Spinal cord (tissue), 10 donors: Measurements from ENCODE around the gene SPINK5. TPM values are rescaled to one million over a fixed set of nuclear protein-coding genes. Genes with fewer than 3 reads are reported as not detected.

ENCODE experiments used
- DNase-seq, 6 donors: peaks; one replicate each; pipeline versions ENCODE4 v3.0.0 to v3.0.0-alpha.2; 2013 to 2015; ENCODE audit warnings: low spot score in 6 of 6, low read depth in 4 of 6
- H3K27ac ChIP-seq: one replicate; pipeline ENCODE4 v1.5.1; 2013; ENCODE audit warnings: low read depth, low read length, control low read depth
- H3K27me3 ChIP-seq: one replicate; pipeline ENCODE4 v1.6.1; 2013; ENCODE audit warnings: low read length; ENCODE audit not compliant: control insufficient read depth, insufficient read depth
- H3K36me3 ChIP-seq: one replicate; pipeline ENCODE4 v1.6.1; 2013; ENCODE audit warnings: low read length; ENCODE audit not compliant: control insufficient read depth, insufficient read depth
- H3K4me1 ChIP-seq: one replicate; pipeline ENCODE4 v1.6.1; 2013; ENCODE audit warnings: low read length; ENCODE audit not compliant: control insufficient read depth, insufficient read depth
- H3K4me3 ChIP-seq: one replicate; pipeline ENCODE4 v1.5.1; 2013; ENCODE audit warnings: low read depth, low read length, control low read depth
- H3K9me3 ChIP-seq: one replicate; pipeline ENCODE4 v1.6.1; 2013; ENCODE audit warnings: low read length; ENCODE audit not compliant: control insufficient read depth, insufficient read depth
- WGBS: methylation state at CpG from one replicate; pipeline ENCODE4 v1.1.5; 2013; ENCODE audit warnings: missing lambda C conversion rate; ENCODE audit not compliant: insufficient coverage; 5-methylcytosine and 5-hydroxymethylcytosine counted together
- polyA plus RNA-seq, 2 donors: library from polyadenylated mRNA; unstranded; fragments of 120-200 nt; gene quantifications; one replicate each; pipeline ENCODE4 v1.2.1, GENCODE V29; 2013; ENCODE audit not compliant: insufficient read length in 2 of 2
- total RNA-seq, 2 donors: library from RNA; depleted of rRNA in 1 of 2; stranded (reverse); fragments of 120-200 nt in 1 of 2; fragments of >200 nt in 1 of 2; gene quantifications; one replicate each; pipeline versions ENCODE4 v1.2.3 to v1.2.4, GENCODE V29; 2013 to 2014
- donor health status: healthy.

SPINK5 gene
- total and polyA plus RNA-seq, 4 donors: 0.06 to 0.24 (median 0.09) TPM

DNA sequence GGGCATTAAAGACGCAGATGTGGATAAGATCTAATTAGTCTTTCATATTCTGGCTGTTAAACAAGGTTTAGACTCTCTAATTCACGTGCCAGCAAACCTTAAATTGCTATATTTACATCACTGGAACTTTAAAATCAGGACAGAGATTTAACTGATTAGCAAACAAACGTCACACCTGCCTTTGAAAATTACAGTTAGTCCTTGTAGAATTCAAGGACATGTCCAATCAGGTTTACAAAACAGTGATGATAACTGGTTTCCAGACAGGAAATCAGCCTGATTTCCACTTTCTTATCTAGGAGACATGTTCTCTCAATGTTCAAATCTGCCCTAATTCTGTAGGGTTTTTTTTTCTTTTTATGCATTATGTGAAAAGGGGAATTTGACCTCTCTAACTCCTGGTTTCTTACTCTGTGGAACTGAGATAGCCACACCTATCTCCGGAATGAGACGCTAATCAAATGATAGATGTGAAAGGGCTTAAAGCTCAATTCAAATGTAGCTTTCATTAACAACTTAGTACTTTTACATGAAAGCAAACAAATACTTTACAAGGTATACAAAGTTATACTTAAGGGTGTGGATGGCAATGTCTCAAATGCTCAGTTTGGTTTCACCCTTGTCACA lies 26.5 kb downstream of the SPINK5 start:
- 60% methylated on average over 1 of the region's 5 CpGs for WGBS
- no peak for DNase-seq
- Histone ChIP-seq H3K9me3 (no peaks in the 10 kb centered on the region), H3K4me1 (no peaks in the 10 kb centered on the region), H3K27me3 (no peaks in the 10 kb centered on the region), H3K36me3 (no peaks in the 10 kb centered on the region), H3K4me3 (no peak overlapping the region), H3K27ac (no peak overlapping the region)

DNA sequence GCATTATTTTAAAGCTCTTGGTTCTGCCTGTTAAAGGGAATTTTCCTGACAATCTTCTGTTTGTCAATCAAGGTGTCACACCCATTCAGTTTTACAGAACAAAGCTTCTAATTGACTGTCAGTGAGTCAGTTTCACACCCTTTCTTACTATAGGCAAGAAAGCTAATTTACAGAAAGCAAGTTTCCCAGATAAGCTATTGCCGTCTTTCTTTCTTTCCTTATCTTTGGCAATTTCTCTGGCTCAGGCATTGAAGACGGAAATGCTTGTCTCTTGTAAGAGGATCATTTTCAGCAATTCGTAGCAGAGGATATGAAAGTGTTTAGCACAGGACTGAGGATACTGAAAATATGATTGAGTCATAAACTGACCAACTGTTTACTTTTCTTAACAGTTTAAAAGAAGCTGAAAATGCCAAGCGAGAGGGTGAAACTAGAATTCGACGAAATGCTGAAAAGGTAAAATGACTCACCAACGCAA lies 27.0 kb downstream of the SPINK5 start:
- no peak for DNase-seq
- H3K4me3 ChIP-seq: no peak overlapping the region
- WGBS: no CpG with 5 or more reads among the region's 7 CpGs
- H3K27ac ChIP-seq: no peak overlapping the region
- H3K9me3 ChIP-seq: no peaks in the 10 kb centered on the region
- no peaks in the 10 kb centered on the region for H3K36me3 ChIP-seq
- no peaks in the 10 kb centered on the region for H3K27me3 ChIP-seq
- H3K4me1 ChIP-seq: no peaks in the 10 kb centered on the region

GRCh38 chr5:148091991-148092964 lies 28.5 kb downstream of the SPINK5 start:
- no peaks in the 10 kb centered on the region for H3K9me3 ChIP-seq
- WGBS: no CpG with 5 or more reads among the region's 4 CpGs
- no peaks in the 10 kb centered on the region for H3K4me1 ChIP-seq
- no peak for DNase-seq
- no peaks in the 10 kb centered on the region for H3K36me3 ChIP-seq
- no peak overlapping the region for H3K27ac ChIP-seq
- H3K27me3 ChIP-seq: no peaks in the 10 kb centered on the region
- no peak overlapping the region for H3K4me3 ChIP-seq

GRCh38 chr5:148094336-148094735 lies 30.6 kb downstream of the SPINK5 start:
- H3K27ac ChIP-seq: no peak overlapping the region
- no peak overlapping the region for H3K4me3 ChIP-seq
- no peaks in the 10 kb centered on the region for H3K27me3 ChIP-seq
- H3K4me1 ChIP-seq: no peaks in the 10 kb centered on the region
- 77% methylated on average over 3 of the region's 3 CpGs for WGBS
- H3K9me3 ChIP-seq: no peaks in the 10 kb centered on the region
- H3K36me3 ChIP-seq: no peaks in the 10 kb centered on the region
- DNase-seq: no peak

DNA sequence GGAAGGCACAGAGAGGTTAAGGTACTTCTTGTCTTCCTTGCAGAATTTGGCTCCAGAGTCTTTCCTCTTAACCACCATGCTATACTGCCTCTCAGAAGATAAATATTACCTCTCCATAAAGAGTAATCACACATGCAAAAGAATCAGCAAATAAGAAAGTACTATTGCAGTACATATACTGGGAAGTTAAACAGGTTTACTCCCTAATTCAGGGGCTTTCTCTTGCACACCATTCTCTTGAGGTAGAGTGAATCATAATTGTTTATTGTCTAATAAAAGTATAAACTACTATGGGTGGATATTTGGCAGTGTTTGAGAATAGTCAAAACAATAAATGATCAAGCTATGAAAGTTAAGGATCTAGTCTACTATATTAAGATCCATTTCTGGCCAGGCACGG lies 40.4 kb downstream of the SPINK5 start:
- Histone ChIP-seq H3K27me3 (no peaks in the 10 kb centered on the region), H3K9me3 (no peaks in the 10 kb centered on the region), H3K36me3 (no peaks in the 10 kb centered on the region), H3K4me1 (no peaks in the 10 kb centered on the region), H3K27ac (no peak overlapping the region), H3K4me3 (no peak overlapping the region)
- WGBS: 100% methylated on average over 1 of the region's 1 CpG
- no peak for DNase-seq

- H3K27me3 ChIP-seq: no peaks in the 10 kb centered on the region
- DNase-seq: no peak
- H3K4me3 ChIP-seq: no peak overlapping the region
- WGBS: no CpG with 5 or more reads among the region's 3 CpGs
- no peaks in the 10 kb centered on the region for H3K4me1 ChIP-seq
- no peaks in the 10 kb centered on the region for H3K36me3 ChIP-seq
- H3K9me3 ChIP-seq: no peaks in the 10 kb centered on the region
- H3K27ac ChIP-seq: no peak overlapping the region
Observed at GRCh38 chr5:148107608-148108007, 43.8 kb downstream of the SPINK5 start.

GRCh38 chr5:148113243-148113642 lies 49.5 kb downstream of the SPINK5 start:
- no peak overlapping the region for H3K27ac ChIP-seq
- no peaks in the 10 kb centered on the region for H3K9me3 ChIP-seq
- no peaks in the 10 kb centered on the region for H3K36me3 ChIP-seq
- DNase-seq: no peak
- no peaks in the 10 kb centered on the region for H3K27me3 ChIP-seq
- H3K4me1 ChIP-seq: no peaks in the 10 kb centered on the region
- H3K4me3 ChIP-seq: no peak overlapping the region

GRCh38 chr5:148120317-148120716 lies 56.5 kb downstream of the SPINK5 start:
- no peak overlapping the region for H3K27ac ChIP-seq
- H3K4me3 ChIP-seq: no peak overlapping the region
- 92% methylated on average over 1 of the region's 3 CpGs for WGBS
- DNase-seq: no peak
- no peaks in the 10 kb centered on the region for H3K9me3 ChIP-seq
- H3K36me3 ChIP-seq: no peaks in the 10 kb centered on the region
- H3K4me1 ChIP-seq: no peaks in the 10 kb centered on the region
- H3K27me3 ChIP-seq: no peaks in the 10 kb centered on the region

DNA sequence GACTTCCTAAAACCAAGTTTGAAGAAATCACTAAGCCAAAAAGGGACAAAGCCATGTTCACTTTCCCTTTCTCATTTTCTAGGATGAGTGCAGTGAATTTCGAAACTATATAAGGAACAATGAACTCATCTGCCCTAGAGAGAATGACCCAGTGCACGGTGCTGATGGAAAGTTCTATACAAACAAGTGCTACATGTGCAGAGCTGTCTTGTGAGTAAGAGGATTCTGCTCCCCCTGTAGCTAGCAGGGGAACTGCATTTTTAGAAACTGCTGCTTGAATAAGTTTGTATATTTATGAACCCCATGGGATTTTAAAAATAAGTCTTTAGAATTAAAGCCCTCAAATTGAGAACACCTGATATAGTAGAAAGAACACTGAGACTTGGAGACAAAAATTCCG lies 61.9 kb downstream of the SPINK5 start:
- Histone ChIP-seq H3K9me3 (no peaks in the 10 kb centered on the region), H3K4me1 (no peaks in the 10 kb centered on the region), H3K36me3 (no peaks in the 10 kb centered on the region), H3K27ac (no peak overlapping the region), H3K4me3 (no peak overlapping the region), H3K27me3 (no peaks in the 10 kb centered on the region)
- 13% methylated on average over 1 of the region's 3 CpGs for WGBS
- DNase-seq: no peak
